ENCODE data around the gene NDST1.
"Not testable (repeated sequence)": the region's sequence is repeated elsewhere in the genome, so short reads cannot be mapped to it uniquely, and the experiment has no call there.

The NDST1 gene

GRCh38 chr5:150509992-150510391 is 2.1 kb downstream of the NDST1 start:
- DNase-seq: no peak

DNA sequence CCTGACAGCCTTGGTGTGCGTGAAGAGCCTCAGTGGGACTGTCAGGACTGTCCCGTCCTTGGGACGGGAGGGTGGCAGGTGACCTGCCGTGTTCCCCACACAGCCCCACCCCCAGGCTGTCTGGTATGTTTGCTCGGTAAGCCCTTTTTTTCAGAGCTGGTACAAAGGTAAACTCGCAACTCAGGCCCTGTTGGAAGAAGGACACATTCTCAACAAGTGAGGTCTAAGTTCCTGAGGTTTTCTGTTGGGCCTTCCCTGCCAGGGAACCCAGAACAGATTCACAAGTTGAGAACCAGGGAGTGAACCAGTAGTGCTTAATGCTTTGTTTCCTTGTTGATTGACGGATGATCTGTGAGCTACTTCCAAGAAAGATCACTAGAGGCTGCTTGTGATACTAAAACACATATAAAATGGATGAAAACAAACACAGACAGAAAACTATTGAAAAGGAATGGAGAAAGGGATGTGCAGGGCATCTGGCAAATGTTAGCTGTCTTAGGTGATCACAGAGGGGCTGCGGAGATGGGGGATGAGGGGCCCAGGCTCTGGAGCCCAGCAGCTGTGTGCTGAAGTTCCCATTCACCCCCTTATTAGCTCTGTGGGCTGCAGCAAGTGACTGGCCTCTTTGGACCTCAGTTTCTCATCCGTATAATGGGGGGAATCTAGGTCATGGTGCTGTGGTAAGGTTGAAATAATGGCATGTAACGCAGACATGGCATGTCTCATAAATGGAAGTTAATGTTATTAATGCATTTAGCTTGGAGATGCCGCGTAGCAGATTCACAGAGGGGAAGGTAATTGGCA is 2.7 kb downstream of the NDST1 start:
- DNase-seq: no peak

- DNase-seq: peak; percentile 85
Observed at GRCh38 chr5:150511578-150512367, 3.8 kb downstream of the NDST1 start.

- no peak for DNase-seq
Observed at GRCh38 chr5:150512368-150512747, 4.4 kb downstream of the NDST1 start.

- DNase-seq: no peak
Observed at GRCh38 chr5:150513375-150514309, 5.7 kb downstream of the NDST1 start.

- DNase-seq: peak; percentile 70
Observed at GRCh38 chr5:150514708-150515211, 6.8 kb downstream of the NDST1 start.

GRCh38 chr5:150515446-150515845 is 7.5 kb downstream of the NDST1 start:
- DNase-seq: peak; percentile 64

DNA sequence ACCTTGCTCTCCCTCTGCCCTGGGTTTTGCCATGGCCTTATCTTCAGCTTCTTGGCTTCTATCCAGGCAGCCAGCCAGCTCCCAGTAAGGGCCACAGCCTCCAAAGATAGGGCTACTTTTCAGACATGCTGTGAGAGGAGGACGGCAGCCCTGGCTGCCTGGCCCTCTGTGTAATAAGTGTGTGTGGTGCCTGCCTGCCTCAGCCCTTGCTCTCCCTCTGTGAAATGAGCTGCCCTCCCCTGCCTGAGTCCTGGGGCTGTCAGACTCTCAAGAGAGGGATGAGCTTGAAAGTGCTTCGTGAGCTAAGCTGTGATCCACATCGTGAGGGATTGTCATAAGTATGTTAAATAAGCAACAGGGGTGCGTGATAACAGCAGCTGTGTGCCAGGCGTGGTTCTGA is 8.1 kb downstream of the NDST1 start:
- DNase-seq: peak; percentile 61

DNA sequence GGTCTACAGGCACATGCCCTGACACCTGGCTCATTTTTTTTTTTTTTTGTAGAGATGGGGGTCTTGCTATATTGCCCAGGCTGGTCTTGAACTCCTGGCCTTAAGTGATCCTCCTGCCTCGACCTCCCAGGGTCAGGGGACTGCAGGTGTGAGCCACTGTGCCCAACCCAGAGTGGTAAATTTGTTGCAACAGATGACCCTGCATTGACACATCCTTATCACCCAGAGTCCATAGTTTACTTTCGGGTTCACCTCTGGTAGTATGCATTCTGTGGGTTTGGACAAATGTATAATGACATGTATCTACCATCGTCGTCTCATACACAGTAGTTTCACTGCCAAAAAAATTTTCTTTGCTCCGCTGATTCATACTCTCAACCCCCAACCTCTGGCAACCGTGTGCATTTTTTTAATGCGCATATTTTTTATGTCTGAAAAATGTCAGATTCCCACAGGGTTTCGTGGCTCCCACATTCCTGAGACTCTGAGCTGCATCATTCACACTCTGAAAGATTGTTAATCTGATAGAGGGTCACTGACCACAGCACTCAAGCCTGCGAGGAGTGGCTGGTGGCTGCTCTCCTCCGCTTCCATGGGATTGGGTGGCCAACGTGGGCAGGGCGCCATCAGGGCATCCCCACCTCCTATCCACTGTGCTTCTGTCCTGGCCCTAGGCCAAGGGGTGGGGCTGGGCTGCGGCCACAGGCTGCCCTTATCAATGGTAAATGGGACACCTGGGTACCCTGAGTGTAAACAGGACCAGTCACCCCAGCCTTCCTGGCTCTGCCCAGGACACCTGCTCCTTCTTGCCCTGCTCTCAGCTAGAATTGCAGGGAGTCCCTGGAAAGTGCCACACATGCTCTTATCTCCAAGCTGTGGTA is 9.6 kb downstream of the NDST1 start:
- peak; percentile 96 for DNase-seq

DNA sequence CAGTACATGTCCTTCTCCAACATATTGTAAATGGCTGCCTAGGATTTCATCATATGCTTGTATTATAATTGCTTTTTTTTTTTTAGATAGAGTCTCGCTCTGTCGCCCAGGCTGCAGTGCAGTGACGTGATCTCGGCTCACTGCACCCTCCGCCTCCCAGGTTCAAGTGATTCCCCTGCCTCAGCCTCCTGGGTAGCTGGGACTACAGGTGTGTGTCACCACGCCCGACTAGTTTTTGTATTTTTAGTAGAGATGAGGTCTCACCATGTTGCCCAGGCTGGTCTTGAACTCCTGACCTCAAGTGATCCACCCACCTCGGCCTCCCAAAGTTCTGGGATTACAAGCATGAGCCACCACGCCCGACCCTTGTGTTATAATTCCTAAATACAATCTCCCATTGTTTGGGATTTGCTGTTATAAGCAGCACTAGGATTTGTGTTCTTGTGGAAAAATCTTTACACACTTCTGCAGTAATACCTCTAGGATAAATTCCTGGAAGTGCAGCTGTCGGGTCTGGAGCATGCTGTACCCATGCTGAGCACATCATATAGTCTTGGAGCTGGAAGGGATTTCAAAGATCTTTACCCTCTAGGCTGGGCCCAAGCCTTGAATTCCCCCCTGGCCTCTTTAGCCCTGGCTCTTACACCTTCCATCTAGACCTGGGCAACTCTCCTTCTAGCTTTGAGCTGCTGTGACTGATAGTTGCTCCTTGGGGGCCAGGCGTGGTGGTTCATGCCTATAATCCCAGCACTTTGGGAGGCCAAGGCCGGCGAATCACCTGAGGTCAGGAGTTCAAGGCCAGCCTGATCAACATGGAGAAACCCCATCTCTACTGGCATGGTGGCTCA is 11.0 kb downstream of the NDST1 start:
- not testable (repeated sequence) for DNase-seq

DNA sequence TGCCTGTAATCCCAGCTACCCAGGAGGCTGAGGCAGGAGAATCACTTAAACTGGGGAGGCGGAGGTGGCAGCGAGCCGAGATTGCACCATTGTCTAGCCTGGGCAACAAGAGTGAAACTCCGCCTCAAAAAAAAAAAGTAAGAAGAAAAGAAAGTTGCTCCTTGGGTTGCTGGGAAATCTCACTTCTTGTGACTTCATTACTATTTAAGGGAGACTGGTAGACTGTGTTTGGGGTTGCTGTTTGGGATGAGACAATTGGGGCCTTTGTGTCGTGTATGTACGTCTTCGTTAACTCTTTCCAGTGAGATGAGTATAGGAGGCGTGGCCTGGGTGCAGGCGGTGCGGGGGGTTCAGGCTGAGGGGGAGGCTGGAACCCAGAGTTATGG is 11.6 kb downstream of the NDST1 start:
- DNase-seq: no peak

- no peak for DNase-seq
Observed at GRCh38 chr5:150519978-150520377, 12.0 kb downstream of the NDST1 start.

DNA sequence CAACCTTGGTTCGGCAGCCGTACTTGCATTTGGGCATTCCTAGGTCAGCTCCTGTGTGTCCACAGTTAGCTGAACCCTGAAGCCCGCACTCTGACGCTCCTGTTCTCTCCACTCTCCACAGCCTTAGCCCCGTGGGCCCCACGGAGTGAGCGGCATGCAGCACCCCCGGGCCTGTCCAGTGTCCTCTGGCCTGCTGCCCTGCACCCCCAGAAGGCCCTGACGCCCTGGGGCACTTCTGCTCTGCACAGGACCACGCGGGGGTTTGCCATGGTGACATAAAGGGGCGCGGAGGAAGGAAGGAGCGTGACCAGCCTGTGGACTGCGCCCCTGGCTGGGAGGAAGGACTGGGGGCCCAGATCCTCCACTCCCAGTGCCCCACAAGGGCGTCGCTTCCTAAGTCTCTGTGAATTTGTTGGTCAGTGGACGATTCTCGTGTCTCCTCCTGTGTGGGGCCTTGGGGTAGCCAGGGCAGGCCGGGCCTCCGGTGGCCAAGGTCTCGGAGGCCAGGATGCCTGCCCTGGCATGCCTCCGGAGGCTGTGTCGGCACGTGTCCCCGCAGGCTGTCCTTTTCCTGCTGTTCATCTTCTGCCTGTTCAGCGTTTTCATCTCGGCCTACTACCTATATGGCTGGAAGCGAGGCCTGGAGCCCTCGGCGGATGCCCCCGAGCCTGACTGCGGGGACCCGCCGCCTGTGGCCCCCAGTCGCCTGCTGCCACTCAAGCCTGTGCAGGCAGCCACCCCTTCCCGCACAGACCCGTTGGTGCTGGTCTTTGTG is 13.0 kb downstream of the NDST1 start:
- DNase-seq: no peak

DNA sequence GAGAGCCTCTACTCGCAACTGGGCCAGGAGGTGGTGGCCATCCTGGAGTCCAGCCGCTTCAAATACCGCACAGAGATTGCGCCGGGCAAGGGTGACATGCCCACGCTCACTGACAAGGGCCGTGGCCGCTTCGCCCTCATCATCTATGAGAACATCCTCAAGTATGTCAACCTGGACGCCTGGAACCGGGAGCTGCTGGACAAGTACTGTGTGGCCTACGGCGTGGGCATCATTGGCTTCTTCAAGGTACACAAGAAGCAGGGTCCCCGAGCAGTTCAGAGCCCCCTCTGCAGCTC is 13.5 kb downstream of the NDST1 start:
- DNase-seq: no peak

- no peak for DNase-seq
Observed at GRCh38 chr5:150521939-150522503, 14.1 kb downstream of the NDST1 start.

GRCh38 chr5:150522504-150523414 is 14.8 kb downstream of the NDST1 start:
- DNase-seq: no peak

DNA sequence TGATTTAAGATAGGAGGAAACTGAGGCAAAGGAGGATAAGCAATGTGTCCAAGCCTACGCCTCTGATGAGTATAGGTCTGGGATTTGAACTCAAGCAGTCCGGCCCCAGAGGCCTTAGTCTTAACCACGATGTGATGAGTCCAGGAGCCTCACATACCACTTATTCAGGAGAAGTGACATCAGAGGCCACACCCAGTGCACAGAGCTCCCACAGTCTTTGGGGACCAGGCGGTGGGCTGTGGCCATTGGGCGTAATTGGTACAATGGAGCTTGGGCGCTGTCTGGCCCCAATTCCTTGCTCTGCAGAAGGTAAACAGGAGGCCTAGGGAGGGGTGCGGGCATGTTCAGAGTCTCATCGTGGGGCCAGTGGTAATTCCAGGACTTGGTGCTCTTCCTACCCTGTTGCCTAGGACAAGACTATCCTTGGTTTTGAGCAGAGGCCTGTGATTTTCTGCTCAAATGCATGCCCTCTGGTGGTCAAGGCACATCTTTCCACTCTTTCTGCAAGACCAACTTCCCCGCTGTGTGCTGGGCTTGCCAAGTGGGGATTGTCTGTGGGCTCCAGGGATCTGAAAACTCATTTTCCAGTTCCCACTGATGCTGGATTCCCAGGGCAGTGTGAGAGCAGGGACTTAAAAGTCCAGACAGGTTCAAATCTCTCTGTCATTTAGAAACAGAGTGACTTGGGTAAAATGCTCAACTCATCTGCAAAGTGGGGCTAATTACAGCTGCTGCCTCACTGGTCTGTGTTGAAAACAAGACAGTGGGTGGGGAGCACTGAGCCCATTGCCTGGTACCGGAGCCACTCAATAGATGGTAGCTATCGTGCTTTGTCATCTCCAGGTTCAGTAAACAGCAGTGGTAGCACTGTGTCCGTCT is 15.8 kb downstream of the NDST1 start:
- DNase-seq: peak; percentile 74

GRCh38 chr5:150525163-150525562 is 17.2 kb downstream of the NDST1 start:
- DNase-seq: no peak

All from HCEC 1CT (cell line).